SU-DHL-6 (cell line): Measurements from ENCODE around the gene ZXDC.

Experiments
- H2AFZ ChIP-seq: fragments of 200-600 bp; sonication (generic); 2 replicates; pipeline ENCODE4 v1.6.1; 2014; ENCODE audit warnings: low read depth, mild to moderate bottlenecking, moderate library complexity, mixed read lengths, antibody characterized with exemption, low read length; ENCODE audit not compliant: severe bottlenecking
- H3F3A ChIP-seq: fragments of 200-600 bp; shearing (Covaris generic); 2 replicates; pipeline ENCODE4 v1.6.0; 2016; ENCODE audit warnings: antibody characterized with exemption, mild to moderate bottlenecking; ENCODE audit not compliant: insufficient read depth
- H3K27ac ChIP-seq: fragments of 200-600 bp; sonication (generic); 2 replicates; pipeline ENCODE4 v1.5.1; 2016; ENCODE audit warnings: low read depth, mild to moderate bottlenecking, low read length, moderate library complexity, mixed read lengths
- H3K27me3 ChIP-seq: fragments of 200-600 bp; sonication (generic), shearing (Covaris generic); 2 replicates; pipeline ENCODE4 v1.6.0; 2014; ENCODE audit warnings: mild to moderate bottlenecking, low read length
- H3K36me3 ChIP-seq: fragments of 200-600 bp; sonication (generic); 2 replicates; pipeline ENCODE4 v1.6.1; 2014; ENCODE audit warnings: mild to moderate bottlenecking, low read length, mixed read lengths
- H3K4me2 ChIP-seq: fragments of 300-600, 200-600 bp; shearing (Covaris generic), sonication (generic); 2 replicates; pipeline ENCODE4 v1.6.0; 2014; ENCODE audit warnings: low read length, low read depth, mild to moderate bottlenecking; ENCODE audit not compliant: poor library complexity, severe bottlenecking
- H3K4me3 ChIP-seq: fragments of 200-600 bp; sonication (generic); 2 replicates; pipeline ENCODE4 v1.5.1; 2014; ENCODE audit warnings: antibody characterized with exemption, low read length, mild to moderate bottlenecking, mixed read lengths; ENCODE audit not compliant: insufficient read depth, poor library complexity, severe bottlenecking
- H3K79me2 ChIP-seq: fragments of 200-600 bp; sonication (generic); 2 replicates; pipeline ENCODE4 v1.6.1; 2014; ENCODE audit warnings: mild to moderate bottlenecking, low read length, moderate library complexity; ENCODE audit not compliant: insufficient read depth
- H3K9ac ChIP-seq: fragments of 200-600 bp; sonication (generic); 2 replicates; pipeline ENCODE4 v1.7.0; 2014; ENCODE audit warnings: mild to moderate bottlenecking, low read length
- H3K9me2 ChIP-seq: fragments of 200-600 bp; sonication (generic); replicated peaks from 2 replicates; pipeline ENCODE4 v1.6.1; 2014; ENCODE audit warnings: low read length; ENCODE audit not compliant: insufficient read depth
- H3K9me3 ChIP-seq: fragments of 200-600 bp; sonication (generic); 2 replicates; pipeline ENCODE4 v1.6.1; 2014; ENCODE audit warnings: low read length, mixed read lengths; ENCODE audit not compliant: insufficient read depth
- H4K20me1 ChIP-seq: fragments of 200-600 bp; sonication (generic); 2 replicates; pipeline ENCODE4 v1.6.1; 2014; ENCODE audit warnings: low read depth, mild to moderate bottlenecking, antibody characterized with exemption, low read length, moderate library complexity, mixed read lengths
- CTCF ChIP-seq: fragments of 200-600 bp; sonication (generic); IDR thresholded peaks from one replicate; pipeline ENCODE4 v1.5.1; 2017; ENCODE audit warnings: antibody characterized with exemption, mild to moderate bottlenecking, low read length, moderate library complexity; ENCODE audit not compliant: insufficient read depth, poor library complexity, severe bottlenecking
- EZH2phosphoT487 ChIP-seq: fragments of 200-600 bp; sonication (generic), shearing (Covaris generic); conservative IDR thresholded peaks from 2 replicates; pipeline ENCODE4 v1.6.1; 2018; ENCODE audit warnings: mild to moderate bottlenecking, antibody characterized with exemption, low read length, moderate library complexity, mixed read lengths

ZXDC gene

GRCh38 chr3:126438186-126438585, 37.5 kb downstream of the ZXDC start:
- Histone ChIP-seq H3K27ac (no peak overlapping the region), H2AFZ (no peak overlapping the region), H3K9ac (no peak overlapping the region), H3K4me2 (no peak overlapping the region), H3K9me2 (no peaks in the 10 kb centered on the region), H3K79me2 (no peaks in the 10 kb centered on the region), H3K4me3 (no peak overlapping the region), H4K20me1 (no peaks in the 10 kb centered on the region), H3F3A (no peaks in the 10 kb centered on the region), H3K9me3 (no peaks in the 10 kb centered on the region), H3K36me3 (no peaks in the 10 kb centered on the region), H3K27me3 (no peaks in the 10 kb centered on the region)
- no peak for TF ChIP-seq CTCF
- TF ChIP-seq EZH2phosphoT487: no peak

- Histone ChIP-seq H3F3A (no peaks in the 10 kb centered on the region), H3K36me3 (no peaks in the 10 kb centered on the region), H3K4me3 (no peak overlapping the region), H3K9ac (no peak overlapping the region), H3K27me3 (no peaks in the 10 kb centered on the region), H3K9me2 (no peaks in the 10 kb centered on the region), H3K4me2 (no peak overlapping the region), H2AFZ (no peak overlapping the region), H3K9me3 (no peaks in the 10 kb centered on the region), H4K20me1 (no peaks in the 10 kb centered on the region), H3K79me2 (no peaks in the 10 kb centered on the region), H3K27ac (no peak overlapping the region)
- TF ChIP-seq CTCF: no peak
- no peak for TF ChIP-seq EZH2phosphoT487
These were observed 38.6 kb downstream of the ZXDC start for GRCh38 chr3:126436826-126437717.

- no peaks in the 10 kb centered on the region for H3K79me2 ChIP-seq
- no peak overlapping the region for H2AFZ ChIP-seq
- no peaks in the 10 kb centered on the region for H3F3A ChIP-seq
- H3K27me3 ChIP-seq: no peaks in the 10 kb centered on the region
- H3K27ac ChIP-seq: no peak overlapping the region
- H3K36me3 ChIP-seq: no peaks in the 10 kb centered on the region
- no peak overlapping the region for H3K4me3 ChIP-seq
- no peak for TF ChIP-seq CTCF
- no peak for TF ChIP-seq EZH2phosphoT487
- no peaks in the 10 kb centered on the region for H3K9me3 ChIP-seq
- H3K4me2 ChIP-seq: no peak overlapping the region
- H4K20me1 ChIP-seq: no peaks in the 10 kb centered on the region
- H3K9me2 ChIP-seq: no peaks in the 10 kb centered on the region
- no peak overlapping the region for H3K9ac ChIP-seq
These were observed 40.0 kb downstream of the ZXDC start for GRCh38 chr3:126435456-126436315.
